Stimulated activated CD4-positive, alpha-beta T cell treated with anti-CD3 and anti-CD28 coated beads, Interleukin-1b, Interleukin-23, amount 100 ng/mL, for 4 hours (primary cell): ENCODE results near the gene ATP13A3.
"Not testable (repeated sequence)": the region's sequence is repeated elsewhere in the genome, so short reads cannot be mapped to it uniquely, and the experiment has no call there.

Experiments
- DNase-seq, 2 donors: peaks; one replicate each; pipeline ENCODE4 v3.0.0-alpha.2; 2020; ENCODE audit warnings: low read depth in 2 of 2

ATP13A3 gene

DNA sequence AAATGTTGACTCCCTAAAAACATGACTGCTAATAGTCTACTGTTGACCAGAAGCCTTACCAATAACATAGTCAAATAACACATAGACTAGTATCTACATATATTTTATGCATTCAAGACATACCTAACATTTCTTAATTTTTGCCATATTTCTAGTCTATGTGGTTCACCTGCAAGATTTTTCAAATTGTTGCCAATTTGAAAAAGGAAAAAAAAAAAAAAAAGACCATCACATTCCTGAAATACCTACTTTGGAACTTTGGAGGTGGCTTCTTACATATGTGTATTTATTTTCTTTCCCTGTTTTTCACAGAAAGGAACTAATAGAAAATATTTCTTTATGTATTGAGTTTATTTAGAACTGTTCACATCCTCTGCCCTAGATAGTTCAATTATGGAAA lies 13.4 kb upstream of the ATP13A3 start:
- DNase-seq = no peak

DNA sequence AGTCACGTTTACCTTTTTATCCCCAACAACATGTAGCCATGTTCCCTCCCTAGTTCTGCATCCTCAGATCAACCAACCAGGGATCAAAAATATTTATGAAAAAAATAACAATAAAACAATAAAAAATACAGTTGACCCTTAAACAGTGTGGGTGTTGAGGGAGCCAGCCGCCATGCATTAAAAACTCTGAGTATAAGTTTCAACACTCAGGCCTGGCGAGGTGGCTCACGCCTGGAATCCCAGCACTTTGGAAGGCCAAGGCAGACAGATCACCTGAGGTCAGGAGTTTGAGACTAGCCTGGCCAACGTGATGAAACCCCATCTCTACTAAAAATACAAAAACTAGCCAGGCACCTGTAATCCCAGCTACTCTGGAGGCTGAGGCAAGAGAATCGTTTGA lies 12.7 kb upstream of the ATP13A3 start:
- DNase-seq = not testable (repeated sequence)

DNA sequence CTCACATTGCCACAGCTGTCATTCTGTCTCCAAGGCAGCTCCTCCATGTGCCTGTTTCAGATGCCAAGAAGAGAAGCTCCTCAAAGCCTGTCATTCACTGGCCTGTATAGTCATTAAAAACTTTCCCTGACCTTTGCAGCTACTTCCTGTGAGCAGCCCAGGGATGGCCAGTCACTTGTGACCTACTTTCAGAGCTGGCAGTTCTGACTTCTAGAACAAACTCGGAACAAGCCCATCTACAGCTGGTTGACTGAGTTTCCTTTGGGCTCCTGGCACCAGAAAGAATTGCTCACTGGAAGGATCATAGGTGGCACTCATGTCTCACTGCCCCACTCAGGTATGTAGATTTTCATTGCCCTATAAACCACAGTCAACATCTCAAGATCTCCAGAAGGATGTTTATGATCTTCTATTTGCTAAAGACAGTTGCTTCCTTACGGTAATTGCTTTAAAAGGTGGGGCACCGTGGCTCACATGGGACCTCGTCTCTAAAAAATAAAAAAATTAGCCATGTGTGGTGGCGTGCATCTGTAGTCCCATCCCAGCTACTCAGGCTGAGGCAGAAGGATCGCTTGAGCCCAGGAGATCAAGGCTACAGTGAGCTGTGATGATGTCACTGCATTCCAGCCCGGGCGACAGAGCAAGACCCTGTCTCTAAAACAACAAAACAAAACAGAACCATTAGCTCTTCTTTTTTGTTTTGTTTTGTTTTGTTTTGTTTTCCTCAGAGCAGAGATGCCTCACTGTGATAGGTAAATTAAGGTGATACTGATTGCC lies 11.2 kb upstream of the ATP13A3 start:
- no peak for DNase-seq

- DNase-seq = no peak
Observed at GRCh38 chr3:194496217-194496919, 9.6 kb upstream of the ATP13A3 start.

- DNase-seq = no peak
Observed at GRCh38 chr3:194494951-194495374, 8.2 kb upstream of the ATP13A3 start.

- not testable (repeated sequence) for DNase-seq
Observed at GRCh38 chr3:194493995-194494927, 7.5 kb upstream of the ATP13A3 start.

DNA sequence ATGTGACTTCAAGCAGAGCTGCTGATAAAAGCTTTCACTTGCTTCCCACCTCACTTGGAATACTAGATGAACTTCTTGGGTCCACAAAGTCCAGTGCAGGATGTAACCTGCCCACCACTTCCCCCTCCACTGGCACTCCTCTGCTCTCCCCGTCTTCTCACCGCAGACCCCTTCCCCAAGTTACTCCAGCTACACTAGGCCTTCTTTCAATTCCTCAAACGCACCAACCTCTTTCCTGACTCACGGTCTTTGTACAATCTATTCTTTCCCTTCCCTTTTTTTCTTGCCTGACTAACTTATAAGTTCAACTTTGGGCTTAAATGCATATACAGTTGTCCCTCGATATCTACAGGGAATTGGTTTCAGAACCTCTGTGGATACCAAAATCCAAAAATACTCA lies 5.2 kb upstream of the ATP13A3 start:
- no peak for DNase-seq

- DNase-seq = no peak
Observed at GRCh38 chr3:194489736-194490612, 3.2 kb upstream of the ATP13A3 start.

- no peak for DNase-seq
Observed at GRCh38 chr3:194488055-194488742, 1.4 kb upstream of the ATP13A3 start.

DNA sequence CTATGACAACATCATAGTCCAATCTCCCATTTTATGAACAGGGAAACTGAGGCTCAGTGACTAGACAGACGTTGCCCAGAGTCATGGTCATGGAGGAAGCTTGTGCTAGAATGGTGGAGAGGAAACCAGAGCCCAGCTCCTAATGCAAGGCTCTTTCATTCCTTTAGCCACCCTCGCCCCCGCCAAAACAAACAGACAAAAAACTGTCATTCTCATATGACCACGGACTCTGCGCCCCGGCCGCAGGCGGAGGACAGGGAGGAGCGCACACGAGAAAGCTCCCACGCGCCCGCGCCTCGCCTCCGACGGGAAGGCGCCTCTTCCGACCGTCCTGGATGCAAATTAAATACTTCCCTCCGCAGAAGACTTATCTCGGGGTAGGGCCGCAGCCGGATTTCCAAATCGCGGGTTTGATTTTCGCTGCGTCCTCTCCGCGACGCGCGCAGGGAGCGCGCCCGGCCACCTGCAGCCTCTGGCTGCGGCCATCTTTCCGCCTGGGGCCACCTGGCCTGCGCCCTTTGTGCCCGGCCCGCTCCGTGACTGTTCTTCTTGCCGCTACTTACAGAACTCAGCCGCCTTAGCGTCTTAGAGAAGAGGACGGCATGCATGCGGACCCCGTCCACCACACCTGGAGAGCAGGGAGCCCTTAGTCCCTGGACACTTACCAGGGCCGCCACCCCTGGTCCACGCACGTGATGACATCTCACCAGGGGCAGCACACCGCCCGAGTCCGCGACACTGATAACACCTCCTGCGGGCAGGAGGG lies 670 bp upstream of the ATP13A3 start:
- peak; percentile 20 to 26 for DNase-seq

DNA sequence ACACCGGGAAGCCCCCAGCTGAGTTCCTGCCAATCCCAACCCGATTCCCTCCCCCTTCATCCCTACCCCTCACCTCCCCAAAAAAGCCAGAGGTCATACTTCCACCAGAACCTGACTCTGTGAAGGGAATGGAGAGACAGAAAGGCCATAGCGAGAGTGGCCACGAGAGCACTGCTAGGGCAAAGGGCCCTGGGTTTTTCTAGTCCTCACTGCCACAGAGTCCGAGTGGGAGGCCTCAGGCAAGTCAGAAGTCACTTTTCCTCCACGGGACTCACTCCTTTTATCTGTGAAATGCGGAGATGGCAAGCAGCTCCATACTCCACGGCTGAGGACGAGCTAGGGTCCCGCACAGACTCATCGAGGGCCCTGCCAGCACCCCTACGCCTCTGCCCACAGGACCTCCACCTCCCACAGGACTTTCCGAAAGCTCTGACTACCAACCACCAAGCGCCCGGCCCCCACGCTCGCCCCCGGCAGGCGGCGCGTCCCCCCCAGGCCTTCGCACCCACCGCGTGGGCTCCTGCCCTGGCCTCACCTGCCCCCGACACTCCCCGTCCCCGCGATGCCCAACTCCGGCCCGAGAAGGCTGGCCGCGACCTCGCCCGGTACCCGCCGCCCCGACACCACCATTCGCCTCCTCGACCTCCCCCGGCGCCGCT lies 792 bp downstream of the ATP13A3 start:
- peak; percentile 52 to 55 for DNase-seq

- no peak for DNase-seq
Observed at GRCh38 chr3:194485468-194485880, 1.3 kb downstream of the ATP13A3 start.

DNA sequence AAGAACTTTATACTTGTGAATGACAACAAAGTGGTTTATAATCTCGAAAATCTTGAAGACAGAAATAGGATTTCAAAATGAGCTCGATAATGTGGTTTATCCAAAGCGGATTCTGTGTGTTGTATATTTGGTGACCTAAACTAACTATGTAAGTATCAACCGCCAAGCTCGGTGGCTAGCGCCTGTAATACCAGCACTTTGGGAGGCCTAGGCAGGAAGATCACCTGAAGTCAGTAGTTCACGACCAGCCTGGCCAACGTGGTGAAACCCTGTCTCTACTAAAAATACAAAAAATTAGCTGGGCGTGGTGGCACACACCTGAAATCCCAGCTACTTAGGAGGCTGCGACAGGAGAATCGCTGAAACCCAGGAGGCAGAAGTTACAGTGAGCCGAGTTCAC lies 2.2 kb downstream of the ATP13A3 start:
- DNase-seq = no peak

- DNase-seq = no peak
Observed at GRCh38 chr3:194483850-194484249, 3.0 kb downstream of the ATP13A3 start.

GRCh38 chr3:194482830-194483229 lies 4.0 kb downstream of the ATP13A3 start:
- DNase-seq = not testable (repeated sequence)

DNA sequence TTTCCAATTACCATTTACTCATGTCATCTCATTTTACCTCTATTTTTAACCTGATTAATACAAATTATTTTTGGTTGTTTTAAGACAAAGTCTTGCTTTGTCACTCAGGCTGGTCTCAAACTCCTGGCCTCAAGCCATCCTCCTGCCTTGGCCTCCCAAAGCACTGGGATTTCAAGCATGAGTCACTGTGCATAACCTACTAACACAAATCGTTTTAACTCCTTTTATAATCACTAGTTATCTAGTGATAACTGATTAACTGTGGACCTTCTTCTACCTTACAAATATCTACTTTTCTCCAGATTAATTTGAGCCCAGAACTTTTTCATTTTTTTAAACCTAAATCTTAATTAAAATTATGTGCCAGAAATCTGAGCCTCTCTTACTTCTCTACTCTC lies 4.6 kb downstream of the ATP13A3 start:
- DNase-seq = no peak

DNA sequence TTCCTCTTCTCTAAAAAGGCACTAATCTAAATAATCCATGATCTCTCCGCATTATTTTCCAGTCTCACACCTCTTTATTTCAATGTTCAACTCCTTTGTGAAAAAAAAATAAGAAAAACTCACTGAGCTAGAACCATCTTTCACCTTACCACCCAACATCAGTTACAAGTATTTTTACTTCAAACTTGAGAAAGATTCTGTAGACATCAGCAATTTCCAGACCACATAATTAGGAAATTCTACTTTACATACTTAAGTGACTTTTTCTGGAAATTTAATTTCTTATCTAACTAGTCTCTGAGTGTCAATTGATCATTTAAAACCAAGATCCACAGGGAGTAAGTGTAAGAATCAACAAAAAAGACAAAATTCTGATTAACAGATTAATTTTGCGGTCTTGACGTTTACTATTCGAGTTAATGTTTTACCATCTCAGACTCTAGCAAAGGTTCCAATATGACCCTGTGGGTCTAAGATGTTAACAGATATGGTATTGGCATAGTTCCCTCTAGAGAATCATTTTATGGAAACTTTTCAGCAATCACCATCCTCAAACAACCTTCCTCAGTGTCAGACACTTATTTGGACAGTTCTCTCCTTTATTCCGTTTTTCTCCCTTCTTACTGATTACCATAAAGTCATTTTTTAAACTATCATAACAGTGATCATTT lies 5.1 kb downstream of the ATP13A3 start:
- DNase-seq = no peak

- no peak for DNase-seq
Observed at GRCh38 chr3:194481103-194481502, 5.7 kb downstream of the ATP13A3 start.

GRCh38 chr3:194476784-194477183 lies 10.0 kb downstream of the ATP13A3 start:
- DNase-seq = no peak
